Neutrophil (primary cell): Measurements from ENCODE around the gene BAIAP3.

Experiments
- H3K27ac ChIP-seq: fragments of 200-600 bp; sonication (generic); 2 replicates; pipeline ENCODE4 v1.5.1; 2016; ENCODE audit warnings: mild to moderate bottlenecking, moderate library complexity
- H3K27me3 ChIP-seq: fragments of 200-600 bp; sonication (generic); 2 replicates; pipeline ENCODE4 v1.6.0; 2016; ENCODE audit warnings: mild to moderate bottlenecking
- H3K36me3 ChIP-seq: fragments of 200-600 bp; sonication (generic); 2 replicates; pipeline ENCODE4 v1.5.1; 2017
- H3K4me1 ChIP-seq, 2 experiments: fragments of 200-600 bp in 1 of 2; sonication (generic) in 1 of 2; 1 replicate in 1 of 2; 2 replicates in 1 of 2; pipeline versions ENCODE4 v1.5.1 to v1.6.1; 2013 to 2016; ENCODE audit warnings: low read depth in 1 of 2, low read length in 1 of 2, mild to moderate bottlenecking in 1 of 2, moderate library complexity in 1 of 2; ENCODE audit not compliant: control insufficient read depth in 1 of 2, insufficient read depth in 1 of 2
- H3K4me3 ChIP-seq, 2 experiments: fragments of 200-600 bp in 1 of 2; sonication (generic) in 1 of 2; 1 replicate in 1 of 2; 2 replicates in 1 of 2; pipeline ENCODE4 v1.5.1; 2013 to 2016; ENCODE audit warnings: low read depth in 1 of 2, low read length in 1 of 2, mild to moderate bottlenecking in 1 of 2, moderate library complexity in 1 of 2
- H3K9me3 ChIP-seq: fragments of 200-600 bp; sonication (generic); 2 replicates; pipeline ENCODE4 v1.5.1; 2016
- CTCF ChIP-seq: fragments of 200-600 bp; sonication (generic); IDR thresholded peaks from 2 replicates; pipeline ENCODE4 v1.5.1; 2016; ENCODE audit warnings: antibody characterized with exemption

BAIAP3 gene

GRCh38 chr16:1343428-1344242, 10.2 kb downstream of the BAIAP3 start:
- Histone ChIP-seq H3K4me1 (peaks cover 7 to 21% of the 10 kb centered on the region in 2 experiments), H3K27ac (peak overlapping the region; percentile 31), H3K36me3 (peaks cover 12% of the 10 kb centered on the region), H3K4me3 (peak overlapping the region in 1 of 2 experiments; percentile 56), H3K27me3 (peaks cover 34% of the 10 kb centered on the region), H3K9me3 (no peaks in the 10 kb centered on the region)
- TF ChIP-seq CTCF, result no peak

GRCh38 chr16:1344499-1344898, 11.1 kb downstream of the BAIAP3 start:
- H3K4me1 ChIP-seq, result peaks cover 7 to 21% of the 10 kb centered on the region in 2 experiments
- H3K4me3 ChIP-seq, result no peak overlapping the region
- peaks cover 29% of the 10 kb centered on the region for H3K27me3 ChIP-seq
- no peak for TF ChIP-seq CTCF
- no peak overlapping the region for H3K27ac ChIP-seq
- no peaks in the 10 kb centered on the region for H3K9me3 ChIP-seq
- peaks cover 21% of the 10 kb centered on the region for H3K36me3 ChIP-seq

- peaks cover 29% of the 10 kb centered on the region for H3K27me3 ChIP-seq
- no peaks in the 10 kb centered on the region for H3K9me3 ChIP-seq
- H3K4me3 ChIP-seq, result no peak overlapping the region
- H3K27ac ChIP-seq, result no peak overlapping the region
- peaks cover 7 to 21% of the 10 kb centered on the region in 2 experiments for H3K4me1 ChIP-seq
- no peak for TF ChIP-seq CTCF
- H3K36me3 ChIP-seq, result peaks cover 27% of the 10 kb centered on the region
Measured at GRCh38 chr16:1345087-1345486, 11.6 kb downstream of the BAIAP3 start.

- Histone ChIP-seq H3K4me1 (peaks cover 13 to 25% of the 10 kb centered on the region in 2 experiments), H3K27ac (no peak overlapping the region), H3K27me3 (peaks cover 22% of the 10 kb centered on the region), H3K9me3 (no peaks in the 10 kb centered on the region), H3K36me3 (peaks cover 34% of the 10 kb centered on the region), H3K4me3 (no peak overlapping the region)
- TF ChIP-seq CTCF, result no peak
Measured at GRCh38 chr16:1345651-1346421, 12.4 kb downstream of the BAIAP3 start.

GRCh38 chr16:1346422-1347285, 13.2 kb downstream of the BAIAP3 start:
- no peak overlapping the region for H3K27ac ChIP-seq
- peaks cover 15% of the 10 kb centered on the region for H3K27me3 ChIP-seq
- no peak overlapping the region for H3K4me3 ChIP-seq
- peaks cover 18 to 32% of the 10 kb centered on the region in 2 experiments for H3K4me1 ChIP-seq
- no peaks in the 10 kb centered on the region for H3K9me3 ChIP-seq
- TF ChIP-seq CTCF, result no peak
- peaks cover 34% of the 10 kb centered on the region for H3K36me3 ChIP-seq
